Amniotic epithelial cell (primary cell): ENCODE data around the gene AKR7A2.

Experiments used
- DNase-seq: peaks from one replicate; pipeline ENCODE4 v3.0.0-alpha.2; 2010; ENCODE audit warnings: low read depth

Gene AKR7A2

DNA sequence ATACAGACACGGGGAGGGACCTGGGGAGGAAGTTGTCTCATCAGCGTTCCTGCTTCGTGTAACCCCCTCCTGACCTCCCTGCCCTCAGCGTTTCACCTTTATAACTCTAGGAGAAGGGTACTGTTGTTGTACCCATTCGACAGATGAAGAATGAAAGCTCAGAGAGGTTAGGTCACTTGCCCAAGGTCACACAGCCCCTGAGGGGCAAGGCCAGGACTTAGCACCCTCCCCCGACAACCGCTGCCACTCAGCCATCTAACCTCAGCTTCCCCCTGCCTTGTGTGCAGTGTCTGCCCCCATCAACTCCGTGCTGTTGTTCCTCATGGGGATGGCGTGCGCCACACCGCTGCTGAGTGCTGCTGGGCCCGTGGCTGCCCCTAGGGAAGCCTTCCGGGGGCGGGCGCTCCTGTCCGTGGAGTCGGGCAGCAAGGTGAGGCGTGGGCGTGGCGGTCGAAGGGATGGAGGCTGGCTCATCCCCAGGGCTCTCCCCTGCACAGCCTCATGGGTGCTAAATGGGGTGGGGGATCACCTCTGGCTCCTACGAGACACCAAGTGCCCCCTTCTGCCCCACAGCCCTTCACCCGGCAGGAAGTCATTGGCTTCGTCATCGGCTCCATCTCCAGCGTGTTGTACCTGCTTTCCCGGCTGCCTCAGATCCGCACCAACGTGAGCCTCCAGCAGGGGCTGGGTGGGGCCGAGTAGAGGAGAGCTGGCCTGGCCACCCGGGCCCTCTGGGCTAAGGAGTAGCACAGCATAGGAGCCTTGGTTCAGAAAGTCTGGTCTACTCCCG is 14.2 kb upstream of the AKR7A2 start:
- no peak for DNase-seq

DNA sequence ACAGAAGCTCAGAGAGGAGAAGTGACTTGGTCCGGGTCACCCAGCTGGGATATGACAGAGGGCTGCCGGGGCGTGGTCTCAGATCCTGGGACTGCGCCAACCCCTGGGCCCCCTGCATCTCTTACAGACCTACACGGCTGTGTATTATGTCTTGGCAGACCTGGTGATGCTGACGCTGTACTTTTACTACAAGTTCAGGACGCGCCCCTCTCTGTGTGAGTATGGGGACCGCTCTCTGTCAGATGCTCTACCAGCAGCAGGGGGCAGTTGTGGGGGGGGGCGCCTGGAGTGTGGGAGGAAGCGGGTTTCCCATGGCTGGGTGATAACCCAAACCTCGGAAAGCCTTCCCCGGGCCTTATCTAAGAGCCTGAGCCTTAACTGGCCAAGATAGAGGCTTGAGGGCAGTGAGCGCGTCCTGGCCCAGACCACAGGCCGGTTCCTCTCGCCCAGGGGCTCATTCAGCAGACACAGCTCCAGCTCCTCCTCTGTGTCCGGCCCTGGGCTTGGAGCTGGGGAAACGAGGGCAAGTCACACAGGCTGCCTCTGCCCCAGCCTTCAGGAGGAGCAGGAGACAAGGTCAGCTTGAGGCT is 13.5 kb upstream of the AKR7A2 start:
- peak; percentile 24 for DNase-seq

- DNase-seq, result no peak
Measured at GRCh38 chr1:19324665-19324990, 12.7 kb upstream of the AKR7A2 start.

- no peak for DNase-seq
Measured at GRCh38 chr1:19323987-19324664, 12.2 kb upstream of the AKR7A2 start.

- DNase-seq, result no peak
Measured at GRCh38 chr1:19322481-19322880, 10.5 kb upstream of the AKR7A2 start.

DNA sequence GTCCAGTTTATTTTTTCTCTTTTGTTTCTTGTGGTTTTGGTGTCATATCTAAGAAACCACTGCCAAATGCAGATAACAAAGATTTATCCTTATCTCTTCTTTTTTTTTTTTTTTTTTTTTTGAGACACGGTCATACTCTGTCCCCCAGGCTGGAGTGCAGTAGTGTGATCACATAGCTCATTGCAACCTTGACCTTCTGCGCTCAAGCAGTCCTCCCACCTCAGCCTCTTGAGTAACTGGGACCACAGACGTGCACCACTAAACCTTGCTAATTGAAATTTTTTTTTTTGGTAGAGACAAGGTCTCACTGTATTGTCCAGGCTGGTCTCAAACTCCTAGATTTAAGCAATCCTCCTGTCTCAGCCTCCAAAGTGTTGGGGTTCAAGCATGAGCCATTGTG is 9.1 kb upstream of the AKR7A2 start:
- peak; percentile 31 for DNase-seq

DNA sequence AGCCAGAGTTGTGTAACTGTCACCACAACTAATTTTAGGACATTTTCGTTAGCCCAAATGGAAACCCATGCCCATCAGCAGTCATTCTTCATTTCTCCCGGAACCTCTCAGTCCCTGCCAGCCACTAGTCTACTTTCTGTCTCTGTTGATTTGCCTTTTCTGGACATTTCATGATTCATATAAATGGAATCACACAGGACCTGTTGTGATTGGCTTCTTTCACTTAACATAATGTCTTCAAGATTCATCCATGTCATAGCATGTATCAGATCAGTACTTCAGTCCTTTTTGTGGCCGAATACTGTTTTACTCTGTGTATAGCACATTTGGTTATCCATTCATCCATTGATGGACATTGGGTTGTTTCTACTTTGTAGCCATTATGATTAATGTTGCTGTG is 7.3 kb upstream of the AKR7A2 start:
- no peak for DNase-seq

GRCh38 chr1:19317126-19317910 is 5.4 kb upstream of the AKR7A2 start:
- no peak for DNase-seq

DNA sequence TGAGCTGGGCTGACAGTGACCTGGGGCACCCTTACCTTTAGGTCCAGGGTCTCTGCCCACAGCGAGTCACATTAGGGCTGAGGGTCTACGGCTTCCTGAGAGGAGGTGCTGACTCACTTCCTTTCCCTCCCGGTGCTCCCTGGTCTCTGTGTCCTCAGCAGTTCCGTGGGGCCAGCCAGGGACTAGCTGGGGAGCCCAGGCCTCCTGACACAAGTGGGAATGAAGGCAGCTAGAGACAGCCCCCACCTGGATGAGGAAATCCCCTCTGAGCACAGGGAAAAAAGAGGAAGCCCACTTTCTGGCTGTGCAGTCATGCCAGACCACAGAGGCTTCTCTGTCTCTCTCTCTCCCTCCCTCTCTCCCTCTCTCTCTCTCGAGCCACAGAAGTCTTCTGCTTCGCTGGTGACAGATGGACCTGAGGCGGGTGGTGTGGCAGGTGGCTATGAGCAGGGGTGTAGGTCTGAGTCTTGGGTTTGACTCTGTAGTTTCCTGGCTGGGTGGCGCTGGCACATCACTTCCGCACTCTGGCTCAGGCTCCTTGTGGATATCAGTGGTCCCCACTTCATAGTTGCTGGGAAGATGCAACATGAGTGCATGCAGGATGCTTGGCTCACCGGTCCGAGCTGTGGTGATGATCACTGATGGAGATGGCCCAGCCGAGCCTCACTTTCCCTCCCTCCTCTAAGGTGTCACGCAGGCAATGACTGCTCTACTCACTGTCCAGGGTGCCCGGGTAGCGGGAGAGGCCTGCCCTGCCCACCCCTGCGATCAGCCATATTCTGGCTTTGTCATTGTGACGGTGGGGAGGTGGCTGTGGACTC is 3.6 kb upstream of the AKR7A2 start:
- peak; percentile 54 for DNase-seq

DNA sequence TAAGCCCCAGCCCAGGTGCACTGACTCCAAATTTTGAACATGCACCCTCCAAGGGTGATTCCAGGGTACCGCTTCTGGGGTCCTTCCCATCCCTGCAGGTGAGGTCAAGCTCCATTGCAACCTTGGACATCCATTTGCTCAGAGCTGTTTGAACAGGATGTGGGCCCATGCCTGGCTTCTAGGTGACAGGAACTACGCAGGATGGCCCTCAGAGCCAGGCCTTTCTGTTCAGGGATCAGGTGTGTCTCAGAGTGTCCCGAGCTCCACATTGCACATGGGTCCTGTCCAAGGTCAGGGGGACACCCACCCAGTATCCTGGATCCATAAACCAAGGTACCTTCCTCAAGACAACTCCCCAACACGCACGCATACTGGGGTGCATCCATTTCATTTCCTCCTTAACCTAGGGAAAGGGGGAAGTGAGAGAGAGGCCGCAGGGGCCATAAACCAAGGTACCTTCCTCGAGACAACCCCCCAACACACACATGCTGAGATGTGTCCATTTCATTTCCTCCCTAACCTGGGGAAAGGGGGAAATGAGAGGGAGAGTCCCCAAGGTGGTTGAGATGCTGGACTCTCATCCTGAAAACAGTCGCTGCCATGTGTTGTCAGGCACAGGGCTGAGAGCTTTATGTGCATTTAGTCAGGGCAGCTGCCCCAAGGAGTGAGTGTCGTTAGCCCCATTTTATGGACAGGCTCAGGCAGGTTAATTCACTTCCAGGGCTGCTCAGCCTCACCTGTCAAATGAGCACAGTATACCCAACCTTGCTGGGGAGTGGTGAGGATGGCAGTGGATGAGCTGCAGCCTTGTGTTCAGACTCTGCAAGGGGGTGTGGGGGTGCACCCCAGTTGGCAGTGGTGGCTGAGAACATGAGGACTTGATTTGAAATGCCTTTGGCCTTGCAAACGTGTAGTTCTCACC is 2.3 kb upstream of the AKR7A2 start:
- DNase-seq, result no peak

DNA sequence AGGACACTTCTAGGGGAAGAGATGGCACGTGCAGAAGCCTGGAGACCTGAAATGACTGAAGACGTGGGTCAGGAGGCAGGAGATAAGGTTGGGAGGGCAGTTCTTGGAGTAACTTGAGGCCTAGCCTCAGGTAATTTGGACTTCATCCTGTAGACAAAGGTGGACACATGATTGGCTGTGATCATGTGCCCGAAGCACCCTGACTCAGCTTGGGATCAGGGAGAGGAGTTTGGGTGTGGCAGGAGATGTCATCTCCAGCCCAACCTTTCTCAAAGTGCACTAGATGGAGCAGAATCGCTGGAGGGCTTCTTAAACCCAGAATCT is 1.7 kb upstream of the AKR7A2 start:
- no peak for DNase-seq

DNA sequence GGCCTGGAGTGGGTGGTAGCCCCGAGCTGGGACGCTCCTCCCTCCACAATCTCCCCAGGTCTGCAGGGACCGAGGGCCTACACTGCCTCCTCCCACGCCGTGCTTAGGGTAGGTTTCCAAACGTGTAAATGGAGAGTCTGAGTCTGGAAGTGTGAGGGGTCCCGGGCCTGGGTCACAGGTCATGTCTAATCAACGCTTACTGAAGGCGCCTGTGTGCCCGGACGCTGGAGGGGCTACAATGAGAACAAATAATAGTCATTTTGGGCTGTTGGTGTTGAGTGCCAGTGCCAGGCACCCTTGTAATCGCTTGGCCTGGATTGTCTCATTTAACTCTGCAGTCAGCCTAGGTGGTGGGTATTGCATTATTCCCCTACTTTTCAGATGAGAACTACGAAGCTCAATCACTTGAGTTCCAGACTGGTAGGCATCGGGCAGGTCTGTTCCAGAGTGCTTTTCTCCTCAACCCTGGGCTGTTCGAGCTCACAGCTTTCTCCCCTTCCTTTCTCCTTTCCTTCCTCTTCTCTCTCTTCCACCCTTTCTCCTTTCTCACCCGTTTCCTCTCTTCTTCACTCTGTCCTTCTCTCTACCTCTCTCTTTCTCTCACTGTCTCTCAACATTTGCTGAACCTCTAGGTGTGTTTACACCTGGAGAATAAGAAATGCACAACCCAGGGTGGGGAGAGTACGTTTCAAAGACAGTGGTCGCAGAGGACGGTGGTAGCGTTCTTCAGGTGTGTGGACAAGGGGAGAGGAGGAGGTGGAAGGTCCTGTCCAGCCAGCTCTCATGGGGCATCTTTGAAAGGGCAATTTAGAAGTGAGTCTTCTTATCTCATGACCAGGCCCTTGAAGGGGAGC is 1.1 kb upstream of the AKR7A2 start:
- peak; percentile 30 for DNase-seq

- DNase-seq, result no peak
Measured at GRCh38 chr1:19311503-19311930, 427 bp downstream of the AKR7A2 start.

DNA sequence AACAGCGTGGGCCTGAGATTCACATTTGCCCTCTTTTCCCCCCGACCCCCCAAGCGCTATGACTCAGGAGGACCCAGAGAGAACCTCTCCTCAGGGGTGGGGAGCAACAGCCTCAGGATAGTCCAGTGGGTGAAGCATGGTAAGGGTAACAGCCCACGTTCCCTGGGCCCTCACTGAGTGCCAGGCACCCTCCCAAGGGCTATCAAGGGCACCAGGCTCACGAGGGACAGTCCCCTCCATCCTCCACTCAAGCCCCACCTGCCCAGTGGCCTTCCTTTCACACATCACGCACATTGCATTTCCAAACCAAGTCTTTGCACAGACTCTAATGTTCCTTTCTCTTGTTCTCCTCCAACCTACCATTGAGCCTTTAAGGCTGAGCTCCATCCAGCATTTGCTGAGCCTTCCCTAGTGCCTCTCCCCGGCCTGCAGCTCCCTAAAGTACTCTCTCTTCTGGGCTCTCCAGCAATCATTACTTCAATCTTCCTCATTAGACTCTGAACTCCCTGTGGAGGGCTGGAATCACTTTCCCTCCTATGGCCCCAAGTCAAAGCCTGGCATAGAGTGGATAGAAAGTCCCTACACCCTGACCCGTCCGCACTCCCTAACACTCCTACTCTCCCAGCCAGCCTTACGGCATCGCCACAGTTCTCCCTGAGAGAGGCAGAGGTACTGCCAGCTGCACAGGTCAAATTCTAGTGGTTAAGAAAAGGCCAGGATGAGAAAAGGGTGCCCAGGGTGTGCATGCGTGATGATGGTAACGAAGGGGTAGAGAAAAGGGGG is 1.0 kb downstream of the AKR7A2 start:
- DNase-seq, result no peak

DNA sequence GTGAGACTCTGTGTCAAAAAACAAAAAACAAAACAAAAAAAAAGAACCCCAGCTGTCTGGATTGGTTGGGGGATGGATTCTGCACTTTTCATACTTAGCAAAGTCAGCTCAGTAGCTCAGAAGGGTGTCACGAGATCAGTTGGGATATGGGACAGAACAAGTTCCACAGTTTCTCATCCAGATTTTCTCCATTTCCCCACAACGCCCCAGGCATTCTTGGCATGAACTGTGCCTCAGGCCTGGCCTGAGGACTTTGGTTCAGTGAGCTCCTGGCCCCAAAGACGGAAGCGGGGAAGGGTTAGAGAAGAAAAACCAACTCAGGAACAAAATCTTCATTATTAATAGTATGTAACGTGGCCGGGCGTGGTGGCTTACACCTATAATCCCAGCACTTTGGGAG is 1.9 kb downstream of the AKR7A2 start:
- DNase-seq, result no peak

DNA sequence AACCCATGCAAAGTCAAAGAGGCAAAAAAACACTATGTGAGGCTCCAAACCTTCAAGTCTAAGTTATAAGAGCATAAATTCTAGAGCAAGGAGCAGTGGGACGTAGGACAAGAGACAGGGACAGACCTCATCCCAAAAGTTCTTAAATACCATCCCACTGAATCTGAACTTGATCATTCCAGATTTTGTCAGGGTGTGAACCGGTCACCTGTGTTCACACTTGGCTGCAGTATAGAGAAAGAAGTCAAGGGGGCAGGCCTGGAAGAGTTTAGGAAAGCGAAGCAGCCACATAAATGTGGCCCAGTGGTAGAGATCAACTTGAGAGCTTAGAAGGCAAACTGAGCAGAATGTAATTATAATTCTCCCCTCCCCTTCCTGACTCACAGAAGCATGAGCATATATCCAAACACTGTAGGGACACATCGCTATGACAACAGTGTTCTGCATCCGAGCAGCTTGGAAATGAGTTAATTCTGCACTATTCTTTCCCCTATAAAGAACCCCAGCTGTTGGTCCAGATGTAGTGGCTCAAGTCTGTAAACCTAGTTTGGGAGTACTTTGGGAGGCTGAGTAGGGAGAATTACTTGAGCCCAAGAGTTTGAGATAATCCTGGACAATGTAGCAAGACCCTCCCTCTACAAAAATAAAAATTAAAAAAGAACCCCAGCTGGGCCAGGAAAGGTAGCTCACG is 2.7 kb downstream of the AKR7A2 start:
- peak; percentile 54 for DNase-seq

DNA sequence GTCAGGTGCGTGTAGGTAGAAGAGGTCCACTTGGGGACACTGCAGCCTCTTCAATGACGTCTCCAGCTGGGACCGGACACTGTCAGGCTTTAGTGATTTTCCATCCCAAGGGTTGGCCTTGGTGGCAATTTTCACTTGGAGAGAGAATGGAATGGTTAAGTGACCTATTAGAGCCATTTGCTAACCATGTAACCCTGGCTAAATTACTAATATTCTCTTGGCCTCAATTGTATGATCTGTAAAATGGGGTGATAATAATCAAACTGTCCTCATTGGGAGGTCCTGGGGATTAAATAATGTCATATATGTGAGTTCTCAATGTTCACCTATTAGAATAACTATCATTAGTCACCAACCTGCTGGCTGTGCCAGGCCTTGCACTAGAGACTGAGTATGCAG is 3.4 kb downstream of the AKR7A2 start:
- no peak for DNase-seq

GRCh38 chr1:19307794-19308508 is 4.0 kb downstream of the AKR7A2 start:
- no peak for DNase-seq
